ENCODE results near the gene GSX2. TPM values are rescaled to one million over a fixed set of nuclear protein-coding genes. Genes with fewer than 3 reads are reported as not detected.
"Not testable (repeated sequence)": the region's sequence is repeated elsewhere in the genome, so short reads cannot be mapped to it uniquely, and the experiment has no call there.

GSX2 gene
- total RNA-seq, 2 donors from 2014 or later: not detected

DNA sequence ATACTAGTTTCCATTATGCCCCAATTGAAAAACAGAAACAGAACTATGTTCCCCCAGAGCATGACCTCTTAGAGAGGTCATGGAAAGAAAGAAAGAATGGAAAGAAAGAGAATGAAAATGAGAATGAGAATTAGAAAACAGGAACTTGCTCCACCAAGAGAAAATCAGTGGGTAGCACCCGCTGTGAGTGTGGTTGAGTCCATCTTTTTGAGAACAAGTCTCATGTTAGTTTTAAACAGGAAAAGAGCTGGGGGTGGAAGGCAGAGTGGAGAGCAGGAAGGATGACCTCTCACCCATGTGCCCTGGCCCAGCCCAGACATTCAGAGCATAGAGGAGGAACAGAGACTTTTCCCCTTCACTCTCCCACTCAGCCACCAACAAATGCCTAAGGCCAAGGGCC lies 4.9 kb downstream of the GSX2 start:
- Mint-ChIP-seq H3K27ac (no peak overlapping the region), H3K4me1 (peaks cover 19% of the 10 kb centered on the region)
- no peak for ATAC-seq (replicated peaks)

DNA sequence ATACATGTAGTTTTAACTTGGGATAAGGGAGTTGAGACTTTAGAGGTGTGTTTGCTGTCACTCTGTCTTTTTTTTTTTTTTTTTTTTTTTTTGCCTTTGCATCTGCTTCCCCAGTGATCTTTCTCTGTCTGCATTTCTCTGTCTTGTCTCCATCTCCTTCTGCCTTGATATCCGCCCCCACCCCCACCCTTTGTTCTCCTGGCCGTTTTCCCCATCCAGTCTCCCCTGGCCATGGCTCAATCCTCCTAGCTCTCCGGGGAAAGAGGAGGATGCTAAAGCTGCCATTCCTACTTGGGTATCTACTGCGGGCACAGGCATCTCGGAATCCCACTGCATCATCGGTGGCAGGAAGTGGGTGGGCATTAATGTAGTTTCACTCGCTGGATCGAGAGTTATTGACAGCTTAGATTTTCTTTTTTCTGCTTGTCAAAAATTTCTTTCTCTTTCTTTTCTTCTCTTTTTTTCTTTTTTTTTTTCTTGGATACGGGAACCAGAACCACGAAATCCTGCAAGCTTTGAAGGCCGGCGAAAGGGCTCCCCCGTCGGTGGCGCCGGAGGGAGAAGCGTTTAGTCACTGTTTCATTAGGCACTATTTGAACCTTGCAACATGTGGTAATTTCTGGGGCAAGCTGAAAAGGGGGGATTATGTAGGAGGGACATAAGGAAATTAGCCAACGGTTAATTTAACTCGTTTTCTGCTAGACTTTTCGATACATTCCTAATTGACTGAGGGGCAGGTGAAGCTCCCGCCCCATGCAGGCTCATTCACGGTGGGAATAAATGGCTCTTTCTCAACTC lies 8.2 kb downstream of the GSX2 start:
- no peaks in the 10 kb centered on the region for H3K36me3 Mint-ChIP-seq (ENCODE audit: low read depth)
- no peak for ATAC-seq (replicated peaks)
- peak overlapping the region; percentile 45 for H3K4me3 Mint-ChIP-seq
- H3K4me1 Mint-ChIP-seq: peaks cover 19% of the 10 kb centered on the region
- no peak overlapping the region for H3K27ac Mint-ChIP-seq
- peaks cover 72% of the 10 kb centered on the region for H3K27me3 Mint-ChIP-seq
- H3K9me3 Mint-ChIP-seq: no peaks in the 10 kb centered on the region

More for the DNA sequence above, 4.9 kb downstream of the GSX2 start:
- peaks cover 72% of the 10 kb centered on the region for H3K27me3 Mint-ChIP-seq
- H3K9me3 Mint-ChIP-seq: no peaks in the 10 kb centered on the region
- H3K4me3 Mint-ChIP-seq: no peak overlapping the region
- H3K36me3 Mint-ChIP-seq (ENCODE audit: low read depth): no peaks in the 10 kb centered on the region

DNA sequence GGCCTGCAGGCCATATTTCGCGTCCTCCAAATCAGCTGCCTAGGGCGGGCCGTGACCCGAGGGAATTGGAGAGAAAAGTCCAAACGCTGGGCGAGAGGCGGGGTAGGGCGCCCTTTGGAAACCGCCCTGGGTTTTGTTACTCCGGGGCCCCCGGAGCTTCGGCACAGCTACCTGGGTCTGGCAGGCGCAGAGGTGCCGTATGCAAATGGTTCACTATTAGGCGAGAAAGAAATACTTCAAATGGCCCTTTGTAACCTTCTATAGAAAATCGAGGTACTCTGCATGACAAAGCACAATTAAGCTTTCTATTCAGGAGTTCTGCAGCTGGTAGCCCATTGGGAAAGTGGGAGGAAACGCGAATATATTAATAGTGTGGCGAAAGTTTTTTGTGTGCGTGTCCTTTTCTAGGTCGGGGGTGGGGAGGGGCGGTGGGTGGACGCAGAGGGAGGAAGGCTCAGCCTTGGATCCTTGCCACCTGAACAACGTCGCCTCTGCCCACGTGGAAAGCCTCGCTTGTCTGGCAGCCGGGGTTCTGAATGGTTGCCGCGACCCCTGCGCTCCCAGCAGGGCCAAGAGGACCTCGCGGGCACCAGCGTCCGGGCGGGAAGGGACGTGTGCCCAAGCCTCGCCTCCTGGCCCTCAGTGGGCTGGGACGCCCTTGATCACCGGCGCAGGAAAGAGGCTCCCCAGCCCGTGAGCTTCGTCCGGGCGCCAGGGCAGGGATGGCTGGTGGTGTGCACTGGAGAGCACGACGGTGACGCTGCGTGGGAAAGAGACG lies 9.5 kb downstream of the GSX2 start:
- peaks cover 19% of the 10 kb centered on the region for H3K4me1 Mint-ChIP-seq
- H3K4me3 Mint-ChIP-seq: no peak overlapping the region
- no peaks in the 10 kb centered on the region for H3K9me3 Mint-ChIP-seq
- peaks cover 71% of the 10 kb centered on the region for H3K27me3 Mint-ChIP-seq
- no peak for ATAC-seq (replicated peaks)
- H3K36me3 Mint-ChIP-seq (ENCODE audit: low read depth): no peaks in the 10 kb centered on the region
- H3K27ac Mint-ChIP-seq: no peak overlapping the region

DNA sequence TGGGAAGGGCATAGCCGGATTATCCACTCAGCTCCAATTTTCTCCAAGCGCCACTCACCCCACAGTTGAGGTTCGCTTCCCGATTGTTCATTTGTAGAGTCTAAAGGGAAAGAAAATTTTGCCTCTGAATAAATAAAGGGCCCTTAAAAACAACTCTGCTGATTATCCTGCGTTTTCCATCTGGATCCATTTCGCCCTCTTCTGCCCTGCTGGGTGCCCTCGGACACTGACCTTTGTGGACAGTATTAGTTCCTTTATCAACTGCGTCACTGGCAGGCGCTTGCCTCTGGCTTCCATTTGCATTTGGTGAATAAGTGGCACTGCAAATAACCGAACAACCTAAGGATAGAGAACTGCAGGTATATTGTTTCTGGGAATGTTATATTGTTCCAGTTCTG lies 10.1 kb downstream of the GSX2 start:
- H3K27me3 Mint-ChIP-seq: peaks cover 68% of the 10 kb centered on the region
- H3K36me3 Mint-ChIP-seq (ENCODE audit: low read depth): no peaks in the 10 kb centered on the region
- peaks cover 15% of the 10 kb centered on the region for H3K4me1 Mint-ChIP-seq
- no peak overlapping the region for H3K4me3 Mint-ChIP-seq
- no peak overlapping the region for H3K27ac Mint-ChIP-seq
- H3K9me3 Mint-ChIP-seq: no peaks in the 10 kb centered on the region
- ATAC-seq (replicated peaks): no peak

DNA sequence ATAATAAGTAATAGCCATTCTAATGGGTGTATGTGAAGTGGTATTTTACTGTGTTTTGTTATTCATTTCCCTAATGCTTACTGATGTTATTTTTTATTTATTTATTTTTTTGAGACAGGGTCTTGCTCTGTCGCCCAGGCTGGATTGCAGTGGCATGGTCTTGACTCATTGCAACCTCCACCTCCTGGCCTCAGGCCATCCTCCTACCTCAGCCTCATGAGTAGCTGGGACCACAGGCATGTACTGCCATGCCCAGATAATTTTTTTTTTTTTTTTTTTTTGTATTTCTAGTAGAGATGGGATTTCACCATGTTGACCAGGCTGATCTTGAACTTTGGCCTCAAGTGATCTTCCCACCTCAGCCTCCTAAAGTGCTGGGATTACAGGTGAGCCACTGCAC lies 13.2 kb downstream of the GSX2 start:
- H3K4me3 Mint-ChIP-seq: not testable (repeated sequence)

DNA sequence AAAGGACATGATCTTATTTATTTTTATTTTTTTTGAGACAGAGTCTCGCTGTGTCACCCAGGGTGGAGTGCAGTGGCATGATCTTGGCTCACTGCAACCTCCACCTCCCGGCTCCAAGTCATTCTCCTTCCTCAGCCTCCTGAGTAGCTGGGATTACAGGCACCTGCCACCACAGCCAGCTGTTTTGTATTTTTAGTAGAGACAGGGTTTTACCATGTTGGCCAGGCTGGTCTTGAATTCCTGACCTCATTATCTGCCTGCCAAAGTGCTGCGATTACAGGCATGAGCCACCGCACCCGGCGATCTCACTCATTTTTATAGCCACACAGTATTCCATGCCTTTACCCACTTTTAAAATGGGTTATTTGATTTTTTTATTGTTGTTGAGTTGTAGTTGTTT lies 16.3 kb downstream of the GSX2 start:
- peaks cover 31% of the 10 kb centered on the region for H3K27me3 Mint-ChIP-seq
- ATAC-seq (replicated peaks); H3K36me3 Mint-ChIP-seq (ENCODE audit: low read depth); H3K4me1 Mint-ChIP-seq; H3K4me3 Mint-ChIP-seq; H3K27ac Mint-ChIP-seq; H3K9me3 Mint-ChIP-seq: not testable (repeated sequence)

More for the DNA sequence above, 13.2 kb downstream of the GSX2 start:
- not testable (repeated sequence) for H3K4me1 Mint-ChIP-seq; H3K36me3 Mint-ChIP-seq (ENCODE audit: low read depth); ATAC-seq (replicated peaks); H3K9me3 Mint-ChIP-seq; H3K27ac Mint-ChIP-seq
- H3K27me3 Mint-ChIP-seq: peaks cover 51% of the 10 kb centered on the region

DNA sequence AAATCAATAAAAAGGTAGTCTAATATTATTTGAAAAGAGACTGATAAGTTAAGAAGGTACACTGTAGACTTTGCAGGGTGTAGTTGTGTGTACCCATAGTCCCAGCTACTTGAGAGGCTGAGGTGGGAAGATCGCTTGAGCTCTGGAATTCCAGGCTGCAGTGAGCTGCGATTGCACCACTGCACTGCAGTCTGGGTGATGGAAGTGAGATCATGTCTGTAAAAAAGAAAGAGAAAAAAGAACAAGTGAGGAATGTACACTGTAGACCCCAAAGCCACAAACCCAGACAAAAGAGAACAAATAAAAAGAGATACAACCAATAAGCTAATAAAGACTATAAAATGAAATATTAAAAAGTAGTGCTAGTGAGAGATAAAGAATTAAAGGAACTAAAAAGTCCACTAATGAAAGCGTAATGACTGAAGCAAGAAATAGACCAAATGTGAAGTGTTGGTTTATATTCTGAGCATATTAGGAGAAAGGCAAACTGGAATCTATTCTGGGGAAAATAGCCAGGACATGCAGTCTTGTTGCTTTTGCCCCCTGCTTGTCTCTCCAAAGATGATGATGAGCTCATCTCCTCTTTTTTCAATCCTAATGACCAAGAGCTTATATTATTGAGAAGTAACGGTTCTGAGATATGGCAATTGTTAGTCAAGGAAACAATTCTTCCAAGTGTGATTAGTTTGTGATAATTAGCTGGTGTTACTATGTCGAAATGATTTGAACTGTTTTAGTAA lies 19.1 kb downstream of the GSX2 start:
- Mint-ChIP-seq H3K9me3 (no peaks in the 10 kb centered on the region), H3K27ac (no peak overlapping the region), H3K4me1 (no peaks in the 10 kb centered on the region), H3K27me3 (peaks cover 18% of the 10 kb centered on the region), H3K4me3 (no peak overlapping the region), H3K36me3 (ENCODE audit: low read depth) (no peaks in the 10 kb centered on the region)
- ATAC-seq (replicated peaks): no peak

DNA sequence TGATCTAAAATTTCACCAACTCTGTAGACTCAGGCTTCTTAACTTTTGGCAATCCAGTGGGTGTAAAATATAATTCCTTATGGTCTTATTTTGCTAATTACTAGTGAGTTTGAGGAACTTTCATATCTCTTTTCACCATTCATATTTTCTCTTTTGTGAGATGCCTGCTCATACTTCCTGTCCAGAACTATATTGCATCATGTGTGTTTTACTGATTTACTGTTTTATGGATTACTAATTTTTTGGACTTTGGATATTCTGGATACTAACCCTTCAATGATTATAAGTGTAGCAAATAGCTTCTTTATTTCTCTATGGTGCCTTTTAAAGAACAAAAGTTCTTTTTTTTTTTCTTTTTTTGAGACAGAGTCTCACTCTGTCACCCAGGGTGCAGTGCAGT lies 20.6 kb downstream of the GSX2 start:
- Mint-ChIP-seq H3K4me1 (no peaks in the 10 kb centered on the region), H3K36me3 (ENCODE audit: low read depth) (no peaks in the 10 kb centered on the region), H3K27me3 (peaks cover 9% of the 10 kb centered on the region), H3K9me3 (no peaks in the 10 kb centered on the region), H3K27ac (no peak overlapping the region), H3K4me3 (no peak overlapping the region)
- no peak for ATAC-seq (replicated peaks)

GRCh38 chr4:54127660-54128059 lies 27.7 kb downstream of the GSX2 start:
- H3K27me3 Mint-ChIP-seq: peaks cover 14% of the 10 kb centered on the region
- H3K27ac Mint-ChIP-seq: no peak overlapping the region
- no peaks in the 10 kb centered on the region for H3K4me1 Mint-ChIP-seq
- no peak for ATAC-seq (replicated peaks)
- H3K4me3 Mint-ChIP-seq: no peak overlapping the region
- H3K36me3 Mint-ChIP-seq (ENCODE audit: low read depth): no peaks in the 10 kb centered on the region
- H3K9me3 Mint-ChIP-seq: peaks cover 14% of the 10 kb centered on the region

DNA sequence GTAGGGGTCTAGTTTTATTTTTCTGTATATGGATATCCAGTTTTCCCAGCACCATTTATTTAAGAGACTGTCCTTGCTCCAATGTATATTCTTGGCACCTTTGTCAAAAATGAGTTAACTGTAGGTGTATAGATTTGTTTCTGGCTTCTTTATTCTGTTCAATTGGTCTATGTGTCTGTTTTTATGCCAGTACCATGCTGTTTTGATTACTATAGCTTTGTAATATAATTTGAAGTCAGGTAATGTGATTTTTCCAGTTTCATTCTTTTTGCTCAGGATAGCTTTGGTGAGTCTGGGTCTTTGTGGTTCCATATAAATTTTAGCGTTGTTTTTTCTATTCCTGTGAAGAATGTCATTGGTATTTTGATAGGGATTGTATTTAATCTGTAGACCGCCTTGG lies 28.7 kb downstream of the GSX2 start:
- Mint-ChIP-seq H3K27me3 (peaks cover 22% of the 10 kb centered on the region), H3K9me3 (peaks cover 18% of the 10 kb centered on the region)
- not testable (repeated sequence) for H3K27ac Mint-ChIP-seq; H3K4me1 Mint-ChIP-seq; H3K4me3 Mint-ChIP-seq; ATAC-seq (replicated peaks); H3K36me3 Mint-ChIP-seq (ENCODE audit: low read depth)

- H3K27ac Mint-ChIP-seq: no peak overlapping the region
- H3K27me3 Mint-ChIP-seq: peaks cover 15% of the 10 kb centered on the region
Observed at GRCh38 chr4:54139332-54139731, 39.4 kb downstream of the GSX2 start.

DNA sequence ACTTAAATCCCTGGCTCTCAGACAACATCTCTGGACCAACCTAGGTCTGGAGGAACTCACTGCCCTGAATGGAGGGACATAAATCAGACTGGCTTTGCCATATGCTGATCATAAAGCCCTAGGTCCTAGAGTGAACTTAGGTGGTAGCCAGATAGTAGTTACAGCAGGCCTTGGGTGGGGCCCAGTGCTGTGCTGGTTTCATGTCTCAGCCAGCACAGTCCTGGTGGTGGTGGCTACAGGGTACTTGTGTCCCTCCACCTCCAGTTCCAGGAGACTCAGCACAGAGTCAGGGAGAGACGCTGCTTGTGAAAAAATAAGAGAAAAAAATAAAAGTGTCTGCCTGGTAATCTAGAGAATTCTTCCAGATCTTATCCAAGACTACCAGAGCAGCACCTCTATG lies 40.3 kb downstream of the GSX2 start:
- no peaks in the 10 kb centered on the region for H3K36me3 Mint-ChIP-seq (ENCODE audit: low read depth)
- H3K4me3 Mint-ChIP-seq: no peak overlapping the region
- ATAC-seq (replicated peaks): no peak
- no peaks in the 10 kb centered on the region for H3K4me1 Mint-ChIP-seq
- no peaks in the 10 kb centered on the region for H3K9me3 Mint-ChIP-seq
- H3K27me3 Mint-ChIP-seq: peaks cover 11% of the 10 kb centered on the region
- H3K27ac Mint-ChIP-seq: no peak overlapping the region

More at GRCh38 chr4:54139332-54139731, 39.4 kb downstream of the GSX2 start:
- Mint-ChIP-seq H3K4me1 (no peaks in the 10 kb centered on the region), H3K36me3 (ENCODE audit: low read depth) (no peaks in the 10 kb centered on the region), H3K9me3 (no peaks in the 10 kb centered on the region), H3K4me3 (no peak overlapping the region)
- ATAC-seq (replicated peaks): no peak

- ATAC-seq (replicated peaks): no peak
- peaks cover 4% of the 10 kb centered on the region for H3K27me3 Mint-ChIP-seq
- no peaks in the 10 kb centered on the region for H3K36me3 Mint-ChIP-seq (ENCODE audit: low read depth)
- H3K4me3 Mint-ChIP-seq: no peak overlapping the region
- no peaks in the 10 kb centered on the region for H3K4me1 Mint-ChIP-seq
- no peaks in the 10 kb centered on the region for H3K9me3 Mint-ChIP-seq
- no peak overlapping the region for H3K27ac Mint-ChIP-seq
Observed at GRCh38 chr4:54144199-54144598, 44.2 kb downstream of the GSX2 start.

- Mint-ChIP-seq H3K4me3 (no peak overlapping the region), H3K27me3 (peaks cover 6% of the 10 kb centered on the region), H3K36me3 (ENCODE audit: low read depth) (no peaks in the 10 kb centered on the region), H3K4me1 (no peaks in the 10 kb centered on the region), H3K9me3 (no peaks in the 10 kb centered on the region), H3K27ac (no peak overlapping the region)
- ATAC-seq (replicated peaks): no peak
Observed at GRCh38 chr4:54144661-54145171, 44.8 kb downstream of the GSX2 start.

Measured in activated T-helper 17 cell treated with anti-CD3 and anti-CD28 coated beads, Interleukin-2, amount 50 U/mL, for 72 hours (primary cell).